Fibroblast of lung (primary cell): Measurements from ENCODE around the gene ZNF692. TPM values are rescaled to one million over a fixed set of nuclear protein-coding genes. Genes with fewer than 3 reads are reported as not detected.

ENCODE experiments used
- DNase-seq, 2 donors: peaks; one replicate each; pipeline versions ENCODE4 v3.0.0 to v3.0.0-alpha.2; 2010; ENCODE audit warnings: low read depth in 2 of 2
- H2AFZ ChIP-seq: 2 replicates; pipeline ENCODE4 v1.5.1; 2012; ENCODE audit warnings: low read length, control low read depth, inconsistent platforms
- H3K27ac ChIP-seq: 2 replicates; pipeline ENCODE4 v1.5.1; 2011; ENCODE audit warnings: low read length, control low read depth; ENCODE audit not compliant: insufficient read depth
- H3K27me3 ChIP-seq: 2 replicates; pipeline ENCODE4 v1.5.1; 2011; ENCODE audit warnings: mild to moderate bottlenecking, low read length; ENCODE audit not compliant: control insufficient read depth, insufficient read depth
- H3K36me3 ChIP-seq: 2 replicates; pipeline ENCODE4 v1.5.1; 2011; ENCODE audit warnings: low read length; ENCODE audit not compliant: control insufficient read depth, insufficient read depth
- H3K4me1 ChIP-seq: 2 replicates; pipeline ENCODE4 v1.5.1; 2011; ENCODE audit warnings: low read length; ENCODE audit not compliant: control insufficient read depth, insufficient read depth; ENCODE audit errors: extremely low read depth
- H3K4me2 ChIP-seq: 2 replicates; pipeline ENCODE4 v1.5.1; 2011; ENCODE audit warnings: low read length, control low read depth; ENCODE audit not compliant: insufficient read depth; ENCODE audit errors: extremely low read depth
- H3K4me3 ChIP-seq, 4 experiments: fragments of 200-600 bp in 1 of 4; sonication (generic) in 1 of 4; replicated peaks in 1 of 4; 2 replicates each; pipeline ENCODE4 v1.5.1; 2011 to 2016; ENCODE audit warnings: low read length in 4 of 4, low read depth in 3 of 4, mild to moderate bottlenecking in 3 of 4, control low read depth in 2 of 4, inconsistent platforms in 1 of 4, mixed read lengths in 1 of 4; ENCODE audit not compliant: insufficient read depth in 1 of 4; ENCODE audit errors: control extremely low read depth in 1 of 4
- H3K79me2 ChIP-seq: 2 replicates; pipeline ENCODE4 v1.5.1; 2012; ENCODE audit warnings: mild to moderate bottlenecking, low read length, inconsistent platforms; ENCODE audit not compliant: control insufficient read depth, insufficient read depth
- H3K9ac ChIP-seq: 2 replicates; pipeline ENCODE4 v1.5.1; 2011; ENCODE audit warnings: mild to moderate bottlenecking, low read length, control low read depth; ENCODE audit not compliant: insufficient read depth
- H3K9me3 ChIP-seq: 2 replicates; pipeline ENCODE4 v1.5.1; 2012; ENCODE audit warnings: low read depth, low read length; ENCODE audit not compliant: control insufficient read depth, insufficient read depth
- H4K20me1 ChIP-seq: 2 replicates; pipeline ENCODE4 v1.5.1; 2011; ENCODE audit warnings: low read length; ENCODE audit not compliant: control insufficient read depth, insufficient read depth; ENCODE audit errors: extremely low read depth
- CTCF ChIP-seq, 2 donors: IDR thresholded peaks in 1 of 2; conservative IDR thresholded peaks in 1 of 2; 1 replicate in 1 of 2; 2 replicates in 1 of 2; pipeline ENCODE4 v1.5.1; 2011 to 2012; ENCODE audit warnings: low read length in 2 of 2, control low read depth in 1 of 2, inconsistent platforms in 1 of 2, low read depth in 1 of 2, mild to moderate bottlenecking in 1 of 2
- EZH2 ChIP-seq: IDR thresholded peaks from 2 replicates; pipeline ENCODE4 v1.5.1; 2012; ENCODE audit warnings: low read length, control low read depth, mild to moderate bottlenecking; ENCODE audit errors: missing control alignments
- polyA minus RNA-seq: library from RNA; depleted of rRNA, polyadenylated mRNA; stranded (reverse); fragments of >200 nt; gene quantifications from 2 replicates; pipeline ENCODE4 v1.2.3, GENCODE V29; 2011; ENCODE audit warnings: low replicate concordance
- polyA plus RNA-seq, 2 donors: library from polyadenylated mRNA; depleted of rRNA in 1 of 2; stranded (reverse) in 1 of 2; unstranded in 1 of 2; fragments of >200 nt; gene quantifications; 2 replicates each; pipeline ENCODE4 v1.2.1, GENCODE V29; 2011 to 2012; ENCODE audit warnings: missing spikeins in 1 of 2
- total RNA-seq: library from RNA; depleted of rRNA; stranded (reverse); fragments of >200 nt; gene quantifications from 2 replicates; pipeline ENCODE4 v1.2.1, GENCODE V29; 2014

ZNF692 gene
- 16.2 and 16.7 TPM in 2 replicates for total RNA-seq
- polyA plus RNA-seq: 7.6 and 9.3 TPM in 2 replicates
- polyA plus RNA-seq (2012): 7.5 and 10.6 TPM in 2 replicates
- polyA minus RNA-seq: 2.8 and 9.0 TPM in 2 replicates

- Histone ChIP-seq H2AFZ (peak within 1 kb of the TSS; percentile 89), H3K79me2 (peaks cover 12% of the 10 kb centered on the region), H3K9ac (peak within 1 kb of the TSS; percentile 64), H4K20me1 (no peaks in the 10 kb centered on the region), H3K4me1 (peaks cover 9% of the 10 kb centered on the region), H3K4me3 (peak within 1 kb of the TSS; percentile 55 to 80 (median 68)), H3K27ac (peak within 1 kb of the TSS; percentile 70), H3K4me2 (peak within 1 kb of the TSS; percentile 94), H3K9me3 (no peaks in the 10 kb centered on the region), H3K36me3 (peaks cover 8% of the 10 kb centered on the region), H3K27me3 (no peaks in the 10 kb centered on the region)
- DNase-seq: peak; percentile 97 to 98
- TF ChIP-seq CTCF (conservative IDR thresholded peaks at IDR 0.05 in 1 of 2, IDR thresholded peaks at IDR 0.05 in 1 of 2; ENCODE audit: low read depth in 1 of 2, low read length in 2 of 2) (no peak), EZH2 (no peak)
These were observed at the start of gene ZNF692 for GRCh38 chr1:248858891-248859889. Gene ZNF692 (minus strand): TSS chr1:248859085. CDS start chr1:248858309, 776 bp downstream.

- no peaks in the 10 kb centered on the region for H4K20me1 ChIP-seq
- H3K27ac ChIP-seq: peak overlapping the region; percentile 91
- H3K79me2 ChIP-seq: peaks cover 2% of the 10 kb centered on the region
- no peaks in the 10 kb centered on the region for H3K36me3 ChIP-seq
- H3K4me3 ChIP-seq: peak overlapping the region; percentile 65 to 83 (median 76)
- DNase-seq: peak; percentile 5 to 39
- H3K4me1 ChIP-seq: no peaks in the 10 kb centered on the region
- H3K9me3 ChIP-seq: no peaks in the 10 kb centered on the region
- H2AFZ ChIP-seq: peak overlapping the region; percentile 93
- TF ChIP-seq CTCF (conservative IDR thresholded peaks at IDR 0.05 in 1 of 2, IDR thresholded peaks at IDR 0.05 in 1 of 2; ENCODE audit: low read depth in 1 of 2, low read length in 2 of 2): no peak
- TF ChIP-seq EZH2: no peak
- H3K27me3 ChIP-seq: no peaks in the 10 kb centered on the region
- peak overlapping the region; percentile 94 for H3K4me2 ChIP-seq
- H3K9ac ChIP-seq: peak overlapping the region; percentile 71
These were observed 48.1 kb upstream of the ZNF692 start for GRCh38 chr1:248906753-248907661.
